ENCODE data around the gene PXDN. TPM values are rescaled to one million over a fixed set of nuclear protein-coding genes. Genes with fewer than 3 reads are reported as not detected.

The PXDN gene
- total and polyA plus RNA-seq, 11 donors, result 5.9 to 83.7 (median 28.2) TPM

- DNase-seq (peak in 1 of 5 donors; percentile 37), ATAC-seq (no peak)
- no peaks in the 10 kb centered on the region for H3K27me3 ChIP-seq
- no peak overlapping the region for H3K4me3 ChIP-seq
- intact Hi-C loops (cut with DNase I), result no loop called here
- no peak for TF ChIP-seq POLR2A (IDR thresholded peaks at IDR 0.05)
- TF ChIP-seq CTCF (IDR thresholded peaks at IDR 0.05), result no peak
- no peaks in the 10 kb centered on the region for H3K4me1 ChIP-seq
- 87 to 96% (median 90%) methylated on average over 11 to 19 of the region's 19 CpGs for WGBS, 4 donors
- H3K9me3 ChIP-seq, result no peaks in the 10 kb centered on the region
- H3K36me3 ChIP-seq, result peaks cover 0 to 84% (median 66%) of the 10 kb centered on the region in 9 donors
- H3K27ac ChIP-seq, result no peak overlapping the region
Measured at GRCh38 chr2:1662606-1663180, 81.6 kb downstream of the PXDN start.

DNA sequence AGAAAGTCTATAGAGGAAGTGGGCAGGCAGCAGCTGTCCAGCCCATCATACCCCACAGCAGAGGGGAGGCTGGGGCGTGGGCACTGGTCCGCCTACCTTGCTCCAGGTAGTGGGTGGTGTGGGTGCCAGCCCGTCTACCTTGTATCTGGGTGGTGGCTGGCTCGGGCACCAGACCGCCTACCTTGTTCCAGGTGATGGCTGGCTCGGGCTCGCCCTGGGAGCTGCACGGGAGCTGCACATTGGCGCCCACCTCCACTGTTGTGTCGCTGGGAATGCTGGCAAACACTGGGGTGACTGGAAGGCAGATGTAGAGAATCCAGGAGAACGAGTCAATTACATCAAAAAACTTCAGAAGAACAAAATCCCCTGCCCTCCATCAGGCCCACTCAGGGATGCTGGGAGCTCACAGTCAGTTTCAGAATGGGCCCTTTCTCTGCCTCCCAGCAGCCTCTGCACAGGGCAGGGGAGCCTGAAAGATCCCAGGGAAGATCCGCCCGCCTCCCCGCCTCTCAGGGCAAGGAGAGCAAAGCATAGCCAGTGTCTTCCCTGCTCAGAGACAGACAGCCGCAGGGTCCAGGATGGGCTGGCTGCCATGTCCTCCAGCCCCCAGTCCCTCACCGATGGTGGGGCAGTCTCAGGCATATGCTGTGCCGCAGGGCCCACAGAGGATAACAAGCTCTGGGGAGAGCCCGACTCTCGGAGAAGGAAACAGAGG is 82.3 kb downstream of the PXDN start:
- peak in 1 of 5 donors; percentile 46 for DNase-seq
- intact Hi-C loops (cut with DNase I), result no loop called here
- no peak for ATAC-seq
- H3K27ac ChIP-seq, result no peak overlapping the region
- no peaks in the 10 kb centered on the region for H3K4me1 ChIP-seq
- H3K27me3 ChIP-seq, result no peaks in the 10 kb centered on the region
- H3K4me3 ChIP-seq, result no peak overlapping the region
- WGBS, 4 donors, result 95 to 97% (median 96%) methylated on average over 12 to 19 of the region's 19 CpGs
- TF ChIP-seq CTCF (IDR thresholded peaks at IDR 0.05) (no peak), POLR2A (IDR thresholded peaks at IDR 0.05) (no peak)
- no peaks in the 10 kb centered on the region for H3K9me3 ChIP-seq
- peaks cover 0 to 82% (median 66%) of the 10 kb centered on the region in 9 donors for H3K36me3 ChIP-seq

DNA sequence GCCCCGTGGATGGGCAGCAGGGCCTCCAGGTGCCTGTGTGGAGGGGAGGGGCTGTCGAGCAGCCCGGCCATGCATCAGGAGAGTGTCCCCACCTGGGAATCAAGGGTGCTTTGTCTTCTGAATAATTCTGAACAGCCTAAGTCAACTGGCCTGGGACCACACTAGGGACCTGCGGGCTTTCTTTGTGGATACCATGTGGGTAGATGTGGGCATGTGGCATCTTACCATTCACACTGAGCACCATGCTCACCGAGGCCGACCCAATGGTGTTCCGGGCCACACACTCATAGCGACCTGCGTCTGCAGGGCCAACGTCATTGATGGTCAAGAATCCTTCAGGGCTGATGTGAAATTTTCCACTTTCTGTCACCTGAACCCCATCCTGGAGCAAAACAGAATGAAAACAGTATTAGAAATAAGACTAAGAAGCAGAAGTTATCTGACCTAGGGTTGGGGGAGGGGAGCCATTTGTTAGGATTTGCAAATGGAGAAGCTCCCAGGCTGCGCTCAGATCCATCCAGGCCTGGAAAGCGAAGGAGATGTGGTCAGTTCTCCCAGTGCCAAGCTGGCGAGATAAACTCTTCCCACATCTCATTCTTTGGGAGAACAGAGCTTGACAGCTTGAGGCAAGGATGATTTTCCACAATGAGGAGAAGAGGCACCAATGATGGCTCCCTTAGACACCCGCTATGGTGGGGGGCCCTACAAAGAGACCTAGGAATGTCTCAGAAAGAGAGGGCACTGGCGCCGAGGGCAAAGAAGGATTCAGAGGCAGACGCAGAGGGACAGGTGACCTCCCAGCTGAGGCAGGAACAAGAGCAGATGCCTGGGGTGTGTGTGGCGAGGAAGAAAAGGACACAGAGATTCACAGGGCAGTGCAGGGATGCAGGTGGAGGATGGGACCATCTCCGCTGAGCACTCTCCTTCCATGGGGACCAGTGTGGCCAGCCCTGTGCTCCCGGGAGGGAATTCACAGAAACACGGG is 83.4 kb downstream of the PXDN start:
- no peaks in the 10 kb centered on the region for H3K9me3 ChIP-seq
- H3K36me3 ChIP-seq, result peaks cover 0 to 73% (median 62%) of the 10 kb centered on the region in 9 donors
- DNase-seq (no peak), ATAC-seq (no peak)
- 94 to 96% (median 94%) methylated on average over 19 to 21 of the region's 21 CpGs for WGBS, 4 donors
- H3K4me3 ChIP-seq, result no peak overlapping the region
- TF ChIP-seq POLR2A (IDR thresholded peaks at IDR 0.05) (no peak), CTCF (IDR thresholded peaks at IDR 0.05) (no peak)
- H3K4me1 ChIP-seq, result no peaks in the 10 kb centered on the region
- intact Hi-C loops (cut with DNase I), result no loop called here
- no peaks in the 10 kb centered on the region for H3K27me3 ChIP-seq
- no peak overlapping the region for H3K27ac ChIP-seq

All from heart left ventricle (tissue), 16 donors.